Measurements from ENCODE around the gene CPLANE2.
"Not testable (repeated sequence)": the region's sequence is repeated elsewhere in the genome, so short reads cannot be mapped to it uniquely, and the experiment has no call there.

CPLANE2 gene

GRCh38 chr1:16250524-16251251 lies 13.7 kb upstream of the CPLANE2 start:
- Histone ChIP-seq H3K27ac (peak overlapping the region in 6 of 21 experiments; percentile 3 to 69 (median 38)), H3K4me3 (no peak overlapping the region)

DNA sequence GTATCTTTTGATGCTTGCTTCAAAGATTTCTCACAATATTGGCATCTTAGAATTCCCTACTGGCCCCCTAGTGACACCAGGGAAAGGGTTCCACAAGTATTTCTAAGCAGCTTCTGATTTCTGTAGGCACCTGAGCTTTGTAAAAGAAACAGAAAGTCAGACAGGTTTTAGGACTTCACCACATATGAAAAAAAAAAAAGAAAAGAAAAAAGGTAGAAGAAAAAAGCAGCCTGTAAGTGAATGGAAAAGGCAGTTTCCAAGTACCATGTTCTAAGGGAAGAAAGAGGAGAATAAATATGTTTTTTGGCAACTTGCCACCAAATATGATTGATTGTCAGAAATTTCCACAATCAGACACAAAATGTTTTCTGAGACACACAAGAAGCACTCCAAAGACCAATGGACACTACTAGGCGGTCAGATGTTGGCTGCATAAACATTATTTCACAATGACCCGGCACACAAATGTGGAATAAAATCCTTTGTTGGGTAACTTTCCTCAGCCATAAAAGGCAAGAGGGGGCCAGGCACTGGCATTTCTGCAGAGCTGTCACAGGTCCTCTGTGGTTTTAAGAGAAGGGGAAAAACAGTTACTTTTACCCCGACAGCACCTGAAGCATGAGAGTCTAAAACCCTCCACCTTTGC lies 12.7 kb upstream of the CPLANE2 start:
- H3K4me3 ChIP-seq, result no peak overlapping the region
- H3K27ac ChIP-seq, result peak overlapping the region in 13 of 21 experiments; percentile 1 to 67 (median 15)

DNA sequence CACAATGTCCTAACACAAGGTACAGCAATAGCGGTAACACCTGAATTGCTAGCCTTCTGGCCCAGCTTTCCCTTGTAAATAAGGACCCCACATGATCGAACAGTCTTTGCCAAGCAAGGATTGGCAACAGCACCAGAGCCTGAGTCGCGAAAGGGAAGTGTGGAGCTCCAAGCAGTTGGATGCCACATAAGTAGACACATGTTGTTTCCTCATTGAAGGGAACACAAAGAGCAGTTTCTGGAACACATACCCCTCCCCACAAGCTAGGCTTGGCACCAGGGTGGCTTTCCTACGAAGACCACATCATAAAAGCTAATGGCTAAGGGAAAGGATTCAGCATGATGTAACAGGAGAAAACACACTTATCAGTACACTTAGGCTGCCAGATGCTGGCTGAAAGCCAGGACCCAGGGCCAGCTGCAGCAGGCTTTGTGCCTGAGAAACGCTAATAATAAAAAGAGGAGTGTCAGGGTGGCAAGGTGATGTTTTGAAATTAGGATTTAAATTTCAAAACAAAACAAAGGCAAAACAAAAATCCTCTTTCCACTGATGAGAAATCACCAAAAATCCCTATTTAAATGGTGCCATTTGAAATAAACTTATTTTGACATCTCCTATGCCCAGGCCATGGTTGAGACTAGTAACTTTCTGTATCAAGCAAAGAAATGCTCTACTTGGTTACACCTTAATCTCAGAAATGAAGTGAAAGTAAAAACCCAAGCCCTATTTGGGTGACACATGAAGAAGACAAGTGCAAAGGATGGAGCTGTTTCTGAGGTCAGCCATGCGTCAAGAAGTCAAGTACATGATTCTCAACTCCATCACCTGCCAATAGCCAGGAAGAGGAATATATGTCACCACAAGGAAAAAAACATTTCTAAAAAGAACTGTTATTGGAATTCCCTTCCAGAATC lies 11.9 kb upstream of the CPLANE2 start:
- H3K27ac ChIP-seq, result peak overlapping the region in 16 of 21 experiments; percentile 4 to 67 (median 34)
- H3K4me3 ChIP-seq, result no peak overlapping the region

DNA sequence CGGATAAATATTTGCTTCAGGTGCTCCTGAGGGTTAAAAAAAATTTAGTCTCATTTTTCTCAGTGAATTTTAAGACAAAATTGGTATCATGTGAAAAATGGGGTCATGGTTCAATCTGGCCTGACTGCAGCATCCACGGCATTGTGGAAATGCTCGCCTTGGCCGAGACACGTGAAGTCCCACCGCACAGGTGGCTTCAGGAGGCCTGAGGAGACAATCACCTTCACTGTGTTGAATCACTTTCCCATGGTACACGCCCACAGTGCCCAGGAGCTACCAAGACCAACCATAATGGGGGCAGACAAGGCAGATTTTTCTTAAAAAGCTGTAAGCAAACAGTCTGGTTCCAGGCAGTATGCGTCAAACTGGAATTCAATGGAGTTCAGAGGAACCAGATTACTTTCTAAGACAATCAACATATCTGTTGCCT lies 11.0 kb upstream of the CPLANE2 start:
- H3K4me3 ChIP-seq, result no peak overlapping the region
- peak overlapping the region in 15 of 21 experiments; percentile 5 to 67 (median 44) for H3K27ac ChIP-seq

GRCh38 chr1:16247441-16247840 lies 10.5 kb upstream of the CPLANE2 start:
- H3K27ac ChIP-seq, result peak overlapping the region in 6 of 21 experiments; percentile 18 to 65 (median 52)

GRCh38 chr1:16246961-16247360 lies 10.0 kb upstream of the CPLANE2 start:
- Histone ChIP-seq H3K4me3 (no peak overlapping the region), H3K27ac (peak overlapping the region in 2 of 21 experiments; percentile 56 to 62)

More at GRCh38 chr1:16247441-16247840, 10.5 kb upstream of the CPLANE2 start:
- H3K4me3 ChIP-seq, result no peak overlapping the region

- H3K27ac ChIP-seq, H3K4me3 ChIP-seq: not testable (repeated sequence)
Observed at GRCh38 chr1:16246239-16246638, 9.3 kb upstream of the CPLANE2 start.

DNA sequence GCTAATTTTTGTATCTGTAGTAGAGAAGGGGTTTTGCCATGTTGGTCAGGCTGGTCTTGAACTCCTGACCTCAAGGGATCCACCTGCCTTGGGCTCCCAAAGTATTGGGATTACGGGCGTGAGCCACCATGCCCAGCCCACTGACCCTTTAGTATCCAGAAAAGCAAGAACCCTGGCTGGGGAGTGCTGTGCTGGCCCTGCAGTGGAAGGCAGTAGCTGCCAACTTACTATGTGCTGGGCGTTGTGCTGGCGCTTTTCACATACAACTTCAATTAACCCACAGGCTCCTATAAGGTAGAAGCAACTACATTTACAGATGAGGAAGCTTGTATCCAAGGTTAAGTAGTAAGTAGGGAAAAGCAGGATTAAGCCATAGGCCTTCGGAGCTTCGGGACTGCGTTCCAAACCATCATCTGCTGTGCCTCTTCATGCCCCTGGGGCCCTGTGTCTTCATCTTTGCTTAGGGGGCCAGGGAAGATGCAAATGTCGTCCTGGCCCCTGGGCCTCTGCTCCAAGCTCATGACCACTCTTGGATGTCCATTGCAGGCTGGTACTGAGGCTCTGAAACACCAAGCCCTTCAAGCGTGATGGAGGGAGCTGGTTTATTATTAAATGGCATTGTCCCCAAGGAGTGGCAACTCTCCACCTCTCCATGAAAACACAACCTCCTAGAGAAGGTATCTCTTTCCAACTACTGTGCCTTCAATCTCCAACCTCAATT lies 8.7 kb upstream of the CPLANE2 start:
- no peak overlapping the region for H3K4me3 ChIP-seq
- no peak overlapping the region for H3K27ac ChIP-seq

DNA sequence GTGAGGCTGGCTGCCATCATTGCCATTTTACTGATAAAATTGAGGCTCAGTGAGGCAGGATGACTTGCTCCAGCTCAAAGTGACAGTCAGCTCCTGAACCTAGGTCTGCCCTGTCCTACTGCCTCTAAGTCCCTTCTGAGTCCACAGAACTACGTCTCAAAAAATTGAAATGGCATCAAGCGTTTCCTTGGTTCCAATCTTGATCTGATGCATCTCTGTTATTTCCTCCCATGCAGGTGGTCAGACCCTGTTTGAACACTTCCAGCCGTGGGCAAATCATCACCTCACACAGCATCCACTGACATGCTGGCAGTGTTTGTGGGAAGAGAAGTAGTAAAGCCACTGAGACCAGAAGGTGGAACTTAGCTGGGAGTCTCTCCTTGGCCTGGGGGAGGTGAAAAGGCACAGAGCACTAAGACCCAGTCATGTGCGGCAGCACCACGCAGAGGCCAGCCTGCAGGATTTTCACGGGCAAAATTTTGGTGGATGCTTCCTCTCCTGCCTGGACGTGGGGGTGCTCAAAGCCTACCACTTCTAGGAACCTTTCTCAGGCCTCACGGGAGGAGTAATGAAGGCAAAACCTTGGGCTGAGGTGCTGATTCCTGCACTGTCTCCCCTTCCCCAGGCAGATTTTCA lies 7.8 kb upstream of the CPLANE2 start:
- Histone ChIP-seq H3K4me3 (no peak overlapping the region), H3K27ac (no peak overlapping the region)

DNA sequence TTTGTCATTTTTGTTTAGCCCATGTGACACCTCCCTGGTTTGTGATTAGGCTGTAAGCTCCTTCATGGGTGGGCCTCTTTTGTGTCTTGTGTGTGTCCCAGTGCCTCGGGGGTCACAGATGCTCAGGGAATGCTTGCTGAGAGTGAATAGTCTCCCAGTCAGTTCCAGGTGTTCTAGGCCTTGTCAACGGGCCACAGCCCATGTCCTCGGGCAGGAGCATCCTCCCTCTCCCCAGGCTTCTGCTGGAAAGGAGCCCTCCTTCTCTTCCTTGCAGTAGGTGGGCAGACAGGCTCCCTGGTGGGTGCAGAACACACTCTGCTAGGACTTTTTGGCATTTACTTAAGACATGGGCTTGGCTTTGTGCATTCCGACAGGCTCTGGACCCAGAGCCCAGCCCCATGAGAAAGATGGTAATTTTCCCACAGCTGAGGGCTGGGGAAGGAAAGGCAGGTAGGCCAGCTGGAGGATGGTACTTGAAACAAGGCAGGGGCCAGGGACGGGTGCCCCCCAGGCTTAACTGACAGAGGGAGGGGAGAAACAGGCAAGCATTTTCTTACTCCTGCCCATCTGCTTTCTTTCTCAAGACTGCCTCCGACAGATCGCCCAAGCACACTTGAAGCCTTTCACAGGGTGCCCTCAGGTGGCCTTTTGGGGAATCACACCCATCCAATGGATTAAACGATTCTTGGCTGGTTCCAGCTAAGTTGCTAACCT lies 7.1 kb upstream of the CPLANE2 start:
- H3K27ac ChIP-seq, result peak overlapping the region in 2 of 21 experiments; percentile 8 to 53

GRCh38 chr1:16243215-16243610 lies 6.2 kb upstream of the CPLANE2 start:
- Histone ChIP-seq H3K27ac (no peak overlapping the region), H3K4me3 (no peak overlapping the region)

More for the DNA sequence above, 7.1 kb upstream of the CPLANE2 start:
- H3K4me3 ChIP-seq, result no peak overlapping the region

GRCh38 chr1:16242556-16243214 lies 5.7 kb upstream of the CPLANE2 start:
- Histone ChIP-seq H3K4me3 (no peak overlapping the region), H3K27ac (no peak overlapping the region)

DNA sequence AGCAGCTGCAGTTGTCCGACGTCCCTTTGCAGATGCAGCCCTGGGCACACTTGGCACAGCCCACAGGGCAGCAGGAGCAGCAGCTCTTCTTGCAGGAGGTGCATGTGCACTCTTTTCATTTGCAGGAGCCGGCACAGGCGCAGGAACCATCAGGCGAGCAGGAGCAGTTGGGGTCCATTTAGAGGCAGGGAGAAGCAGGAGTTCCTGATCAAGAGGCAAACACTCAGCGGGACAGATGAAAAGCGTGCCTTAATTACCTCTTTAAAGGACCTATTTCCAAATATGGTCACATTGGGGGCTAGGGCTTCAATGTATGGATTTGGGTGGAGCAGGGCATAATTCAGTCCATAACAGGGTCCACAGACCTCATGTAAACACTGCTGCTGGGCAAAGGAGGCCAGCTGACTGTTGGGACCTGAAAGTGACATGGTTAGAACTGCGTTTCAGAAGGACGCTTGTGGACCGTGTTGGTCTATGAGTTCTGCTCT lies 4.3 kb upstream of the CPLANE2 start:
- Histone ChIP-seq H3K4me3 (no peak overlapping the region), H3K27ac (no peak overlapping the region)

DNA sequence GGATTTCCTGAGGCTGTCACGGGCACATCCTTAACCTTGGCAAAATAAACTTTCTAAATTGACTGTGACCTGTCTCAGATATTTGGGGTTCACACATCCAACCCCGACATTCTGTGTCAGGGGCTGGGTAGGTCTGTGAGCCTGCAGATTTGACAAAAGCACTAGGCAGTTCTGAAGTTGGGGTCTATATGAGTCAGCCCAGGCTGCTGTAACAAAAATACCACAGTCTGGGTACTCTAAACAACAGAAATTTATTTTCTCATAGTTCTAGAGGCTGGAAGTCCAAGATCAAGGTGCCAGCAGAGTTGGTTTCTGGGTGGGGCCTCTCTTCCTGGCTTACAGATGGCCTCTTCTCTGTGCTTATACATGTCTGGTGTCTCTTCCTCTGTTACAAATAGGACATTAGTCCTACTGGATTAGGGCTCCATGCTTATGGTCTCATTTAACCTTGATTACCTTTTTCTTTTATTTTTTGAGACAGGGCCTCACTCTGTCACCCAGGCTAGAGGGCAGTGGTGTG lies 3.0 kb upstream of the CPLANE2 start:
- H3K4me3 ChIP-seq, result no peak overlapping the region
- H3K27ac ChIP-seq, result no peak overlapping the region

DNA sequence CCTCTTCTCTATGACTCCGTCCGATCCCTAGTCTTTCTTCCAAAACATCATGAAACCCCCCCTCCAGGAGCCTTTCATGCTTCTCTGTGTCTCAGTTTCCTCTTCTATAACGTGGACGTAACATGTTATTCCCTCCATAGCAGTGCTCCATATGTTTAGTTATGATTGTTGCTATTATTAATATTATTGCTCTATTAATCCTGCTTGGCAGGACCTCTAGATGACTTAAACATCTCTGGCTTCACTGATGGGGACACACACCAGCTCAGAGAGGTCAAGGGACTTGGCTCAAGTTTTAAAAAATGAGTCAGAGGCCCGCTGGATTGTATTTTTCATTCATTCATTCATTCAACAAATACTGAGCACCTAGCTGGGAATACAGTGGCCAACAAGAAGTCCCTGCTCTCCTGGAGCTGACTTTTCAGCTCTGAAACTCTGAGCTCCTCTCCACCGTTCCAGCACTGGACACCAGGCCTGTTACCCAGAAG lies 404 bp upstream of the CPLANE2 start:
- peak overlapping the region; percentile 42 to 62 (median 49) for H3K4me3 ChIP-seq

DNA sequence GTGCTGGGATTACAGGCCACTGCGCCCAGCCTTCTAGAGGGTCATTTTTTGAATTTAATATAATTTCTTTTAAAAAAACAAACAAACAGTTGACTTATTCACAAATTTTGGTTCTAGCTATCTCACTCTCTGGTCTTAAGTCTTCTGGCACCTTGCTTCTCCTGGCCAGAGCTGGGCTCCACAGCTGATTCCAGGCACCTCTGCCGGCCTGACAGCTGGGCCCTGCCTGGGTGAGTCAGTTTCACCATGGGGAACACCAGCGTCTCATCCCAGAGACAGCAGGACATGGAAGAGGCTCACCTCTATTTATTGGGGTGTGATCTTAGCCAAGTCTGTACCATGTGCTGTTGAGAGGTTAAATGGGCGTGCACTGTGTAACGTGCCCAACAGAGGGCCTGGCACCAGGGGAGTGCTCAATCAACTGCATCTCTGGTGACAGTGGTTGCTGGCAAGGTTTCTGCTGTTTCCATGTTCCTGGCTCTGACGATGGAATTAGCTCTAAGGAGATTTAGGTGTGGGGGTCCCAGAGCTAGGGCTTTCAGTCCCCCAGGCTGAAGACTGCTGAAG lies 956 bp downstream of the CPLANE2 start:
- peak overlapping the region; percentile 42 to 62 (median 49) for H3K4me3 ChIP-seq
- peak overlapping the region in 20 of 21 experiments; percentile 57 to 96 (median 89) for H3K27ac ChIP-seq

More for the DNA sequence above, 404 bp upstream of the CPLANE2 start:
- peak overlapping the region in 19 of 21 experiments; percentile 57 to 96 (median 89) for H3K27ac ChIP-seq

- Histone ChIP-seq H3K4me3 (no peak overlapping the region), H3K27ac (peak overlapping the region in 1 of 21 experiments; percentile 89)
Observed at GRCh38 chr1:16235347-16235746, 1.6 kb downstream of the CPLANE2 start.

Data from skin epidermis (tissue), 12 donors.